NCI-H146 treated with DMSO at 0.1 percent for 48 hours (cell line): Measurements from ENCODE around the gene BANF2.
"Not testable (repeated sequence)": the region's sequence is repeated elsewhere in the genome, so short reads cannot be mapped to it uniquely, and the experiment has no call there.

Source experiments
- DNase-seq: peaks from one replicate; lab custom pipeline; 2025; ENCODE audit not compliant: unreplicated experiment; lab: John Stamatoyannopoulos, UW

The BANF2 gene

GRCh38 chr20:17761604-17762003 is 61.8 kb downstream of the BANF2 start:
- no peak for DNase-seq

DNA sequence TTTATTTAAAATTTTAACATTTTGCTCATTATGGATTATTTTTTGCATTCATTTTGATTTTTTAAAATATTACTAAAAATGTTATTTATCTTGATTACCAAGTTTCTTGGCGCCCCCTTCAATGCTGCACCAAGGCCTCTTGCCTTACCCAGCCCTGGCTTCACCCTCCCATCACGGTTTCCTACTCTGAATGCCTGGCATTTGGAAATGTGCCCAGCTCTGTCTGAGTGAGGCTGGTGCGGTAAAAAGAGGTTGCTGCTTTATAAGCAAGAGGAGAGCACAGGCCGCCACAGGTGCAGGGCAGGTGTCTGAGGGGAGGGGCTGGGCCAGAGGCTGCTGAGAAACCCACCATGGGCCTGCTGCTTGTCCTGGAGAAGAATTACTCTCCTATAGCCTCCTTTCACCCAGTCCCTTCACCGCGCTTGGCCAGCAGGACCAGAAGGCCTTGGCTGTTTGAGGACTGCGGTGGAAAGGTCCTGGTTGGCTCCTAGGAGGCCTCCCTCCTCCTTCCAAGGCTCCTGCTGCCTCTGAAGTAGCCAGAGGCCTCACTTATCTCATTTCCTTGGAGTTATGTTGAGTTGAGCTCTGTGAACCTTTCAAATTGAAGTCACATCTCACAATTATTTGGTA is 62.6 kb downstream of the BANF2 start:
- DNase-seq, result no peak

GRCh38 chr20:17762873-17763557 is 63.2 kb downstream of the BANF2 start:
- DNase-seq, result no peak

GRCh38 chr20:17765017-17765416 is 65.3 kb downstream of the BANF2 start:
- DNase-seq, result no peak

DNA sequence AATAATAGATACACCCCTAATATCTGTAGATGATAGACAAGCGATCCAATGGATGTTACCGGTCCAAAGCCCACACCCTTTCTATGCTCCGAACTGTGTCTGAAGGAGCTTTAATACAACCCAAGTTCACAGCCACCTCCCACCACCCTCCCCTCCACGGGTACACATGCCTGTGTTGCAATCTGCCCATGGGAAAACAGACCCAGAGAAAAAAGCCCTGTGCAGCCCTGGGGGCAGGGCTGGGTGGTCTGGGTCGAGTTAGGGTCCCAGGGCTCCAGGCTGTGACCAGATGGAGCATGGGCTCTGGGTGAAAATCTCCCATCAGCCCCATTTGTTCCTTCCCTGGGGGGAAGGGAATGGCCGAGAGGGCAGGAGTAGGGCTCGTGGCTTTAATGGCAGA is 65.8 kb downstream of the BANF2 start:
- DNase-seq, result no peak

- no peak for DNase-seq
Observed at GRCh38 chr20:17766226-17766625, 66.5 kb downstream of the BANF2 start.

- no peak for DNase-seq
Observed at GRCh38 chr20:17767624-17768023, 67.9 kb downstream of the BANF2 start.

DNA sequence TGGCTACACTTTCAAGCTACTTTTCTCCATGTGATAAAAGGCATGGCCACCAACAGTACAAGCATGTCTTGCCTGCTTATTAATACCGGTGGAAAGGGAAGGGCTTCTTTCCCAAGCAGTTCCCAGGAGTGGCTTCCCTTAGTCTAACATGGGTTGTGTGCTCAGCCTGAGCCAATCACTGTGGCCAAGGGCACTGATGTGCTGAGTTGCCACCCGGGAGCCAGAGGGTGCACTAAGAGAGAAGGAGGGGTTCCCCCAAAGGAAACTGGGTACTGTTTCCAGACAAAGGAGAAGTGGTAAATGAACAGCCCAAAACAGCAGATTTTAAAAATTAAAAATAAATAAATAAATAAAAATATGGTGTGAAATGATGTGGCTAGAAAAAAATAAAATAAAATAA is 68.5 kb downstream of the BANF2 start:
- DNase-seq, result no peak

DNA sequence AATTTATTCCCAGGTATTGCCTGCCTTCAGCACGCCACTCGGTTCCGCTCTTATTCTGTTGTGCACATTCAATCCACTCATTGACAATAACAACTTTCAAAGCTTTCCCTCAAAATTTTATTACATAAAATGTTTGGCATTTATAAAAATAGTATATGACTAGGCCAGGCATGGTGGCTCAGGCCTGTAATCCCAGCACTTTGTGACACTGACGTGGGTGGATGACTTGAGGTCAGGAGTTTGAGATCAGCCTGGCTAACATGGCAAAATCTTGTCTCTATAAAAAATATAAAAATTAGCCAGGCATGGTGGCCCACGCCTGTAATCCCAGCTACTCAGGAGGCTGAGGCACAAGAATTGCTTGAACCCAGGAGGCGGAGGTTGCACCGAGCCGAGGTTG is 70.0 kb downstream of the BANF2 start:
- DNase-seq, result not testable (repeated sequence)

DNA sequence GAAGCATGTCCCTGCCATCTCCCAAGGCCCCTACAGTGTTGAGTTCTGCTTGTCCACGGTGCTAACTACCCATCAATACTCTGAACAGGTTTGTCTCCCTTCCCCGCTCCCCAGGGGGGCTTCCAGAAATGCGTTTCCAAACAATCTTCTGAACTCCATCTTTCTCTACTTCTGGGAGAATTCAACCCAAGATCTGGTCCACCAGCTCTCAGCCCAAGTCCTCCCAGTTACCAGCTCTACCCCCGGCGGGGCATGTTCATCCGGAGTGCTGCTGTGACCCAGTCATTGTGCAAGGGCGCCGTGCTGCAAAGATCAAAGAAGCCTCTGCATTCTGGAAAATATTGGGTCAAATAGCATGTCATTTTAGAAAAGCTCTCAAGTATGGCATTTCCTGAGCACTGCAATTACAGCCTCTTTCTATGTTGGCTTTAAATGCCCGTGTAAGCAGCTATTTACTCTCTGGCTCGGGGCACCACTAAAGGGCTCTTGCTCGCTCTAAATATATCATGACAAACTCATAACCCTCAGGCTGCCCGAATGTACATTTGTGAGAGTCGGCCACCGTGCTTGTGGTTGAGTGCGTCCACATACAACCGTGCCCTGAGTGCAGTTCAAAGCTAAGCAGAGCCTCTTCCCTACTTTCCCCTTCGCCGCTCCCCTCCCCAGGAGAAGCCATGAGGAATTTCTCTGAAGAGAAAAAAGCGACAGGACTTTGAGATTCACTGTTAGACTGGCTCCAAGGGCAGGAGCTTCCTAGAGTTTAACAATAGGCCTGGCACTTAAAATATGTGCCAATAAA is 71.6 kb downstream of the BANF2 start:
- no peak for DNase-seq

DNA sequence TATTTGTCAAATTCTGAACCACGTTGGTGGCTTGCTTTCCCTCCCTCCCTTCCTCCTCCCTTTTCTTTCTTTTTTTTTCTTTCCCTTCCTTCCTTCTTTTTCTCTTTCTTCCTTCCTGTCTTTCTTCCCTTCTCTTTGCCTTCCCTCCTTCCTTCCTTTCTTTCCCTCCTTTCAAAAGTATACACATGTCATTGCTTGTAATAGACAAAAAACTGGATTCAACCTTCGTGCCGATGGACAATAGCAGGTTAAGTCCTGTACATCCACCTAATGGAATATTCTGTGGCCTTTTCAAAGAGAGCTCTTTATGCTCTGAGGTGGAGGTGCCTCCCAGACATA is 72.2 kb downstream of the BANF2 start:
- no peak for DNase-seq

GRCh38 chr20:17773619-17774018 is 73.9 kb downstream of the BANF2 start:
- DNase-seq, result no peak

DNA sequence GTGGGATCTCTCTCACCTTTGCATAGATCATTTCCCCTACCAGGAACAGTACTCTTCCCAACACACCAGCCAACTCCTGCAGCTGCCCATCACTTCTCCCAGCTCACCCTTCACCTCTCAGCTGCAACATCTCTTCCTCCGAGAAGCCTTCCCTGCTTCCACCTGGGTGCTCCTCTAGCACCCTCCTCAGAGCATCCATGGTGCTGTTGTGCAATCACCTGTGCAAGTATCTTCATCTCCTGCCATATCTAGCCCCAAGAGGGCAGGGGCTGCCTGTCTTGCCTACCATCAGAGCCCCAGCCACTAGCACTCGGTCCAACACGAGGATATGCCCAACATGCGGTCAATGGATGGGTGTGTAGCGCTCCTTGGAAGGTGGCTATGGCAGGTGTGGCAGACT is 75.8 kb downstream of the BANF2 start:
- no peak for DNase-seq

- DNase-seq, result no peak
Observed at GRCh38 chr20:17776551-17776950, 76.8 kb downstream of the BANF2 start.

GRCh38 chr20:17779011-17779410 is 79.2 kb downstream of the BANF2 start:
- DNase-seq, result not testable (repeated sequence)

GRCh38 chr20:17782768-17783167 is 83.0 kb downstream of the BANF2 start:
- no peak for DNase-seq

- DNase-seq, result no peak
Observed at GRCh38 chr20:17783671-17784070, 83.9 kb downstream of the BANF2 start.

DNA sequence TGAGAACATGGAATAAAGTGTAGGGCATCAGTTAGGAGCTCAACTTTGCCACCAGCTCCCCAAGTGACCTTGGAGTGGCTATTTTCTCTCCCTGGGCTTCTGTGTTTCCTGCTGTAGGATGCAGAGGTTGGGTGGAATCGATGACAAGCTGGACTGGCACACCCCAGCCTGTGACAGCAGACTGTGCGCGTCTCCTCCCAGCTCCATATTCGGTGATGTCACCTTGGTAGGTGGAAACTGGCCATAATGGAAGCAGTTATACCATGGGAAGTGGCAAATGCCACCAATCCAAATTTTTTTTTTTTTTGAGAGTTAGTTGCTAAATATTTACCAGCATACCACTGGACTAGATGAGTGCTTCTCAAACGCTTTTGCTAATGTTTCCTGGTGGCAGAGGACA is 85.2 kb downstream of the BANF2 start:
- DNase-seq, result no peak
